Mesendoderm (in vitro differentiated cells): Measurements from ENCODE around the gene LGALS4.
"Not testable (repeated sequence)": the region's sequence is repeated elsewhere in the genome, so short reads cannot be mapped to it uniquely, and the experiment has no call there.

ENCODE experiments used
- DNase-seq: peaks from one replicate; pipeline ENCODE4 v3.0.0; 2013
- H2AK5ac ChIP-seq: 2 replicates; pipeline ENCODE4 v1.6.1; 2013; ENCODE audit warnings: low read length, inconsistent platforms
- H2BK120ac ChIP-seq: 2 replicates; pipeline ENCODE4 v1.6.1; 2013; ENCODE audit warnings: low read depth, mild to moderate bottlenecking, low read length, moderate library complexity, mixed read lengths
- H2BK15ac ChIP-seq: replicated peaks from 2 replicates; pipeline ENCODE4 v1.6.1; 2013; ENCODE audit warnings: low read depth, mild to moderate bottlenecking, moderate library complexity
- H2BK5ac ChIP-seq: 2 replicates; pipeline ENCODE4 v1.6.1; 2013; ENCODE audit warnings: low read length, inconsistent platforms
- H3K18ac ChIP-seq: 2 replicates; pipeline ENCODE4 v1.6.1; 2013; ENCODE audit warnings: mild to moderate bottlenecking, low read length, mixed read lengths
- H3K23ac ChIP-seq: one replicate; pipeline ENCODE4 v1.6.1; 2013; ENCODE audit warnings: low read length
- H3K27ac ChIP-seq: 2 replicates; pipeline ENCODE4 v1.5.1; 2013; ENCODE audit warnings: low read depth, mild to moderate bottlenecking, inconsistent platforms, low read length, moderate library complexity
- H3K27me3 ChIP-seq: 2 replicates; pipeline ENCODE4 v1.6.1; 2013; ENCODE audit warnings: low read length, control low read depth, mild to moderate bottlenecking, inconsistent platforms; ENCODE audit not compliant: insufficient read depth, poor library complexity
- H3K36me3 ChIP-seq: 2 replicates; pipeline ENCODE4 v1.6.1; 2013; ENCODE audit warnings: low read length, inconsistent platforms; ENCODE audit not compliant: control insufficient read depth, insufficient read depth
- H3K4ac ChIP-seq: one replicate; pipeline ENCODE4 v1.6.1; 2013; ENCODE audit warnings: low read depth, mild to moderate bottlenecking, low read length, moderate library complexity
- H3K4me1 ChIP-seq: 2 replicates; pipeline ENCODE4 v1.6.1; 2013; ENCODE audit warnings: low read depth, low read length, inconsistent platforms; ENCODE audit not compliant: control insufficient read depth
- H3K4me2 ChIP-seq: 2 replicates; pipeline ENCODE4 v1.6.1; 2013; ENCODE audit warnings: low read length
- H3K4me3 ChIP-seq: 2 replicates; pipeline ENCODE4 v1.5.1; 2013; ENCODE audit warnings: mild to moderate bottlenecking, low read length
- H3K56ac ChIP-seq: one replicate; pipeline ENCODE4 v1.6.1; 2013; ENCODE audit warnings: low read length
- H3K79me1 ChIP-seq: 2 replicates; pipeline ENCODE4 v1.6.1; 2013; ENCODE audit warnings: low read length, inconsistent platforms
- H3K79me2 ChIP-seq: 2 replicates; pipeline ENCODE4 v1.6.1; 2013; ENCODE audit warnings: mild to moderate bottlenecking, low read length; ENCODE audit not compliant: control insufficient read depth, insufficient read depth
- H3K9ac ChIP-seq: 2 replicates; pipeline ENCODE4 v1.6.1; 2013; ENCODE audit warnings: low read length, inconsistent platforms
- H4K5ac ChIP-seq: one replicate; pipeline ENCODE4 v1.6.1; 2013; ENCODE audit warnings: low read length
- H4K8ac ChIP-seq: one replicate; pipeline ENCODE4 v1.6.1; 2013; ENCODE audit warnings: low read depth, mild to moderate bottlenecking, control low read depth, low read length, moderate library complexity
- WGBS: extraction: QIAGEN DNeasy Blood & Tissue Kit; methylation state at CpG from one replicate; pipeline ENCODE4 v1.1.7; 2013; ENCODE audit warnings: low lambda C conversion rate, missing lambda C conversion rate; ENCODE audit not compliant: insufficient coverage; ENCODE audit errors: extremely low coverage; 5-methylcytosine and 5-hydroxymethylcytosine counted together

Gene LGALS4

DNA sequence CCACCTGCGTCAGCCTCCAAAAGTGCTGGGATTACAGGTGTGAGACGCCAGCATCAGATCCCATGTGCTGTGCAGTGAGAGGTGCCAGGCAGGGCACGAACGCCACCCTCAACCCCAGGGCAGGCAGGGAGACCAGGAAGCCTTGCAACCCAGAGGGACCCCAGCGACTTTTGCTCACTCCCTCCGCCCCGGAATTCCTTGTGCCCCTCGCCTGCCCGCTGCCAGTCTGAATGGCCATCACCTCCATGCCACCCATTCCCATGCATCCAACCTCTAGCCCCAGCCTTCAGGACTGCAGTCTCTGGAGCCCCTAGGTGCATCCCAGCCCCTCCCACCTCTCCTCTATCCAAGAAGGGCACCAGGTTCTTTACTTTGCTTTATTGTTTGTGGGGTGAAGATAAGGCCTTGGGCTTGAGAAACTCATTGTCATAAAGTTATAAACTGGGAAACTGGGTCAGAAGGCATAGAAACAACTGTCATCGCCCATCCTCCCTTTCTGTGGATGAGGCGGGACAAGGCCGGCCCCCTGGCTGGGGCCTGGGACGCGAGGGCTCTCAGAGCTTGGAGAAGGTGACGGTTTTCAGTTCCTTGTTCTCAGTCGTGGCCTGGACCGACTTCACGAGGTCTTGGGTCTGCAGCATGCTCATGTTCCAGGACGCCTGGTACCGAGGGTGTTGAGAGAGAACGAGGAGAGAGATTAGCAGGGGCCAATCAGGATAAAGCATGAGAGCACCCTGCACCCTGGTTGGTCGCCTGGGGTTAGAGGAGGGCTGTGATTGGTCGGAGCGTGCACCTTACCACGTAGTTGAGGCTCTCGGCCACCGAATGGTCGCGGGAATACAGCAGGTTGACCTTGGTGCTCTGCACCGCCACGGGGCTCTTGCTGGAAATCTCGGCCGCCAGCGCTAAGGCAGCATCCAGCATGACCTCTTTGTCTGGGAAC lies 2.6 kb upstream of the LGALS4 start:
- Histone ChIP-seq H3K4me1 (no peaks in the 10 kb centered on the region), H3K9ac (no peak overlapping the region), H3K27me3 (no peaks in the 10 kb centered on the region), H3K4me3 (no peak overlapping the region), H3K79me1 (no peaks in the 10 kb centered on the region), H2BK5ac (no peak overlapping the region), H3K27ac (no peak overlapping the region), H3K23ac (no peak overlapping the region), H3K18ac (no peak overlapping the region), H3K79me2 (no peaks in the 10 kb centered on the region), H3K4ac (no peak overlapping the region), H3K4me2 (no peak overlapping the region), H3K36me3 (no peaks in the 10 kb centered on the region), H3K56ac (no peak overlapping the region), H4K5ac (no peak overlapping the region), H2BK120ac (no peak overlapping the region), H2BK15ac (no peak overlapping the region), H2AK5ac (no peak overlapping the region), H4K8ac (no peak overlapping the region)
- no peak for DNase-seq
- no CpG with 5 or more reads among the region's 34 CpGs for WGBS

DNA sequence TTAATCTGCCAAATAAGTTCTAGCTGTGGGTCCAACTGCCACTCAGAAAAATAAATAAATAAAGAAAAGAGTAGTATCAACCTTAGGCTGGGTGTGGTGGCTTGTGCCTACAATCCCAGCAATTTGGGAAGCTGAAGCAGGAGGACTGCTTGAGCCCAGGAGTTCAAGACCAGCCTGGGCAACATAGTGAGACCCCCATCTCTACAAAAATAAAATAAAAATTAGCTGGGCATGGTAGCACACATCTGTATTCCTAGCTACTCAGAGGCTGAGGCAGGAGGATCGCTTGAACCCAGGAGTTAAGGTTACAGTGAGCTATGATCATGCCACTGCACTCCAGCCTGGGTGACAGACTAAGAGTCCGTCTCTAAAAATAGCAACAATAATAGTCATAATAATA lies 1.2 kb upstream of the LGALS4 start:
- not testable (repeated sequence) for H3K56ac ChIP-seq, H3K27me3 ChIP-seq, H3K79me2 ChIP-seq, H3K9ac ChIP-seq, H3K4me1 ChIP-seq, H3K4ac ChIP-seq, H4K5ac ChIP-seq, H2AK5ac ChIP-seq, H3K23ac ChIP-seq, H2BK5ac ChIP-seq, H3K27ac ChIP-seq, DNase-seq, H3K36me3 ChIP-seq, H4K8ac ChIP-seq, H3K4me2 ChIP-seq, H3K18ac ChIP-seq, H3K79me1 ChIP-seq, H2BK15ac ChIP-seq, H2BK120ac ChIP-seq, H3K4me3 ChIP-seq
- no CpG with 5 or more reads among the region's 2 CpGs for WGBS

DNA sequence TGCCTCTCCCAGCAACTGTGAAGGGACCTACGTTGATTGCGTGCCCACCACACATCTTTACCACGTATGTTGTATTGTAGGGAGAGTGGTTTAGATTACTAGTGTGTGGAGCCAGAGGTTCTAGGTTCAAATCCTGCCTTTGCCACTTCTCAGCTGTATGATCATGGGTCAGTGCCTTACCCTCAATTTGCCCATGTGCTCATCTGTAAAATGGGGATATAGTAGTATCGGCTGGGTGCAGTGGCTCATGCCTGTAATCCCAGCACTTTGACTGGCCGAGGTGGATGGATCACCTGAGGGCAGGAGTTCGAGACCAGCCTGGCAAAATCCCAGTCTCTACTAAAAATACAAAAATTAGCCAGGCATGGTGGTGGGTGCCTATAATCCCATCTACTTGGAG lies 578 bp upstream of the LGALS4 start:
- H3K9ac ChIP-seq = no peak overlapping the region
- H2AK5ac ChIP-seq = no peak overlapping the region
- H3K4ac ChIP-seq = no peak overlapping the region
- no peak overlapping the region for H3K56ac ChIP-seq
- no peaks in the 10 kb centered on the region for H3K27me3 ChIP-seq
- no peak overlapping the region for H2BK120ac ChIP-seq
- no peak overlapping the region for H3K23ac ChIP-seq
- WGBS = no CpG with 5 or more reads among the region's 6 CpGs
- no peak overlapping the region for H3K18ac ChIP-seq
- H3K36me3 ChIP-seq = no peaks in the 10 kb centered on the region
- no peak overlapping the region for H4K5ac ChIP-seq
- no peak overlapping the region for H3K4me3 ChIP-seq
- H2BK15ac ChIP-seq = no peak overlapping the region
- no peaks in the 10 kb centered on the region for H3K79me1 ChIP-seq
- no peaks in the 10 kb centered on the region for H3K4me1 ChIP-seq
- DNase-seq = no peak
- no peak overlapping the region for H3K4me2 ChIP-seq
- no peak overlapping the region for H4K8ac ChIP-seq
- H2BK5ac ChIP-seq = no peak overlapping the region
- no peak overlapping the region for H3K27ac ChIP-seq
- H3K79me2 ChIP-seq = no peaks in the 10 kb centered on the region

DNA sequence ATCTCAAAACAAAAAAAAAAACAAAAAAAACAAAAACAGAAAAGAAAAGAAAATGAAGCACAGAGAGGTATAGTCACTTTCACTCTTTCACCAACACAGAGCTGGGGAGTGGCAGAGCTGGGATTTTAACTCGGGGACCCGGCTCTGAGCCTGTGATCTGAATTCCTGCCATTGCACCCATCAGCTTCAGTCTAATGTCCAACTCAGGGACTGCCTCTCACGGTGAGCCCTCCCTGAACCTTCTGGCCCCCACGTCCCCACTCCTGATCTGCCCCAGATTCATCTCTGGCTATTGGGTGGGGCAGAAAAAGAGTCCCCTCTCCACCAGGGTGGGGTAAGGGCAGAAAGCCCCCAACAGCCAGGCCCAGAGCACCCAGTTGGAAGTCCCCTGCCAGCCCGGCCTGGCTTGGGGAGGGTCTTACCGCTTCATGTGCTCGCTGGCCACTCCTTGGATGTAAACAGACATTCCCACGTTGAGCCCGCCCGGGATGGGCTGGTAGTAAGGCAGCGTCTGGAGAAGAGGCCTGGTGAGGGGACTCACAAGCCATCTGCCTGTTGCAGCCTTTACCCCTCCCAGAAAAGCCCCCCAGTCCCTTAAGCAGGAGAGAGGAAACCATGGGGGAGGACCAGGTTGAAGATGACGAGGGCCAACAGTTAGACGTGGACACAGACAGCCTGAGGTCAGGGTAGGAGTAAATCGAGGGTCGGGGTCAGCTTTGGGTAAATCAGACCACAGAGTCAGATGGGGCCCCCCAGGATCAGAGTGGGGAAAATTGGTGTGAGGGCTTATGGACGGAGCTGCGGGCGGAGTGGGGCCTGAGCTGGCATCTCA lies 520 bp downstream of the LGALS4 start:
- no peak overlapping the region for H2BK120ac ChIP-seq
- no CpG with 5 or more reads among the region's 18 CpGs for WGBS
- H3K27me3 ChIP-seq = no peaks in the 10 kb centered on the region
- DNase-seq = no peak
- H3K4ac ChIP-seq = no peak overlapping the region
- no peak overlapping the region for H2BK5ac ChIP-seq
- H4K8ac ChIP-seq = no peak overlapping the region
- H3K9ac ChIP-seq = no peak overlapping the region
- no peak overlapping the region for H3K4me2 ChIP-seq
- H3K56ac ChIP-seq = no peak overlapping the region
- no peak overlapping the region for H3K18ac ChIP-seq
- H3K4me1 ChIP-seq = no peaks in the 10 kb centered on the region
- H2BK15ac ChIP-seq = no peak overlapping the region
- no peak overlapping the region for H2AK5ac ChIP-seq
- H3K27ac ChIP-seq = no peak overlapping the region
- H3K4me3 ChIP-seq = no peak overlapping the region
- no peak overlapping the region for H3K23ac ChIP-seq
- H3K79me1 ChIP-seq = no peaks in the 10 kb centered on the region
- H3K36me3 ChIP-seq = no peaks in the 10 kb centered on the region
- H4K5ac ChIP-seq = no peak overlapping the region
- no peaks in the 10 kb centered on the region for H3K79me2 ChIP-seq

DNA sequence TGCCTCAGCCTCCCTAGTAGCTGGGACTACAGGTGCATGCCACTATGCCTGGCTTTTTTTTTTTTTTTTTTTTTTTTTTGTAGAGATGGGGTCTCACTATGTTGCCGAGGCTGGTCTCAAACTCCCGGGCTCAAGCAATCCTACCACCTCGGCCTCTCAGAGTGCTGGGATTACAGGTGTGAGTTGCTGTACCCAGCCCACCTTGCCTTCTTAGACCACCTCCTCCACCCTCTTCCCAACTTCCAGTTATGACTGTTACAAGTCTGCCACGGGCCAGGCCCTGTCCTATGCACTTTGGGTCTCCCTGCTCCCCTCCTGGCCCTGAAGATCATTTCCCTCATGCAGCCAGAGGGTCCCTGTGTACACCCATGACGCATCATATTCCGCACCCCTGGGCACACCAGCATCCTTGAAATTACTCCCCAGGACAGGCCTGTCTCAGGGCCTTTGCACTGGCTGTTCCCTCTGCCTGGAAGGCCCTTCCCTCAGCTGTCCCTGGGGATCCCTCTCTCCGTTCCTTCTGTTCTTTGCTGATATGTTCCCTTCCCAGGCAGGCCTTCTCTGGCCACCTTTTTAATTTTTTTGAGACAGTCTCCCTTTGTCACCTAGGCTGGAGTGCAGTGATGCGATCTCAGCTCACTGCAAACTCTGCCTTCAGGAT lies 3.0 kb downstream of the LGALS4 start:
- Histone ChIP-seq H2BK5ac (no peak overlapping the region), H3K27me3 (no peaks in the 10 kb centered on the region), H2BK15ac (no peak overlapping the region), H2AK5ac (no peak overlapping the region), H3K79me2 (no peaks in the 10 kb centered on the region), H3K23ac (no peak overlapping the region), H3K4me2 (no peak overlapping the region), H3K79me1 (no peaks in the 10 kb centered on the region), H3K4me1 (no peaks in the 10 kb centered on the region), H3K18ac (no peak overlapping the region), H3K4me3 (no peak overlapping the region), H3K56ac (no peak overlapping the region), H3K4ac (no peak overlapping the region), H3K36me3 (no peaks in the 10 kb centered on the region), H4K8ac (no peak overlapping the region), H3K27ac (no peak overlapping the region), H3K9ac (no peak overlapping the region), H4K5ac (no peak overlapping the region), H2BK120ac (no peak overlapping the region)
- no peak for DNase-seq
- WGBS = no CpG with 5 or more reads among the region's 8 CpGs
